Peyer's patch (tissue), 4 donors: ENCODE measurements around the gene BAG1. TPM values are rescaled to one million over a fixed set of nuclear protein-coding genes. Genes with fewer than 3 reads are reported as not detected.

Source experiments
- DNase-seq, 3 donors: peaks; one replicate each; pipeline ENCODE4 v3.0.0-alpha.2; 2017 to 2019
- H3K27ac ChIP-seq, 4 donors: fragments of 200-600 bp; sonication (generic); one replicate each; pipeline ENCODE4 v1.5.1; 2016 to 2019
- H3K27me3 ChIP-seq, 2 donors: fragments of 200-600 bp; sonication (generic); one replicate each; pipeline ENCODE4 v1.5.1; 2019
- H3K36me3 ChIP-seq, 3 donors: fragments of 200-600 bp; sonication (generic); one replicate each; pipeline ENCODE4 v1.5.1; 2016 to 2019
- H3K4me1 ChIP-seq, 4 donors: fragments of 200-600 bp; sonication (generic); one replicate each; pipeline ENCODE4 v1.5.1; 2016 to 2019
- H3K4me3 ChIP-seq, 4 donors: fragments of 200-600 bp; sonication (generic); 1 replicate in 3 of 4; 2 replicates in 1 of 4; pipeline ENCODE4 v1.5.1; 2016 to 2019; ENCODE audit warnings: mild to moderate bottlenecking in 1 of 4
- H3K9me3 ChIP-seq, 4 donors: fragments of 200-600 bp; sonication (generic); one replicate each; pipeline ENCODE4 v1.5.1; 2016 to 2019; ENCODE audit warnings: mild to moderate bottlenecking in 1 of 4
- POLR2A ChIP-seq, 2 donors: fragments of 450-650 bp; IDR thresholded peaks; one replicate each; pipeline ENCODE4 v1.5.1; 2017; ENCODE audit warnings: antibody characterized with exemption in 2 of 2, mild to moderate bottlenecking in 2 of 2, moderate library complexity in 2 of 2
- total RNA-seq, 4 donors: library from RNA; depleted of rRNA; stranded (reverse); fragments of >200 nt; gene quantifications; one replicate each; pipeline ENCODE4 v1.1.0, GENCODE V29; 2016
- TF ChIP-seq, protein P1 (sequence below), 6 experiments: fragments of 450-650 bp in 4 of 6; fragments of 200-600 bp in 2 of 6; sonication (generic) in 1 of 6; IDR thresholded peaks; one replicate each; pipeline ENCODE4 v1.5.1; 2017 to 2019; ENCODE audit warnings: antibody characterized with exemption in 6 of 6, mild to moderate bottlenecking in 3 of 6, moderate library complexity in 1 of 6

Gene BAG1
- total RNA-seq, 4 donors from 2014 or later = 36.2 to 61.1 (median 56.4) TPM

- Histone ChIP-seq H3K9me3 (no peaks in the 10 kb centered on the region), H3K4me3 (no peak overlapping the region), H3K27ac (peak overlapping the region in 1 of 4 donors; percentile 25), H3K27me3 (no peaks in the 10 kb centered on the region), H3K36me3 (peaks cover 0 to 15% (median 0%) of the 10 kb centered on the region in 3 donors), H3K4me1 (peaks cover 0 to 11% (median 3%) of the 10 kb centered on the region in 4 donors)
- no peak for TF ChIP-seq POLR2A (IDR thresholded peaks at IDR 0.05)
- TF ChIP-seq, protein P1, sequence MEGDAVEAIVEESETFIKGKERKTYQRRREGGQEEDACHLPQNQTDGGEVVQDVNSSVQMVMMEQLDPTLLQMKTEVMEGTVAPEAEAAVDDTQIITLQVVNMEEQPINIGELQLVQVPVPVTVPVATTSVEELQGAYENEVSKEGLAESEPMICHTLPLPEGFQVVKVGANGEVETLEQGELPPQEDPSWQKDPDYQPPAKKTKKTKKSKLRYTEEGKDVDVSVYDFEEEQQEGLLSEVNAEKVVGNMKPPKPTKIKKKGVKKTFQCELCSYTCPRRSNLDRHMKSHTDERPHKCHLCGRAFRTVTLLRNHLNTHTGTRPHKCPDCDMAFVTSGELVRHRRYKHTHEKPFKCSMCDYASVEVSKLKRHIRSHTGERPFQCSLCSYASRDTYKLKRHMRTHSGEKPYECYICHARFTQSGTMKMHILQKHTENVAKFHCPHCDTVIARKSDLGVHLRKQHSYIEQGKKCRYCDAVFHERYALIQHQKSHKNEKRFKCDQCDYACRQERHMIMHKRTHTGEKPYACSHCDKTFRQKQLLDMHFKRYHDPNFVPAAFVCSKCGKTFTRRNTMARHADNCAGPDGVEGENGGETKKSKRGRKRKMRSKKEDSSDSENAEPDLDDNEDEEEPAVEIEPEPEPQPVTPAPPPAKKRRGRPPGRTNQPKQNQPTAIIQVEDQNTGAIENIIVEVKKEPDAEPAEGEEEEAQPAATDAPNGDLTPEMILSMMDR (IDR thresholded peaks at IDR 0.05) = no peak
- peak in 1 of 3 donors; percentile 29 for DNase-seq
Measured at GRCh38 chr9:33245341-33245740, 19.2 kb downstream of the BAG1 start.

DNA sequence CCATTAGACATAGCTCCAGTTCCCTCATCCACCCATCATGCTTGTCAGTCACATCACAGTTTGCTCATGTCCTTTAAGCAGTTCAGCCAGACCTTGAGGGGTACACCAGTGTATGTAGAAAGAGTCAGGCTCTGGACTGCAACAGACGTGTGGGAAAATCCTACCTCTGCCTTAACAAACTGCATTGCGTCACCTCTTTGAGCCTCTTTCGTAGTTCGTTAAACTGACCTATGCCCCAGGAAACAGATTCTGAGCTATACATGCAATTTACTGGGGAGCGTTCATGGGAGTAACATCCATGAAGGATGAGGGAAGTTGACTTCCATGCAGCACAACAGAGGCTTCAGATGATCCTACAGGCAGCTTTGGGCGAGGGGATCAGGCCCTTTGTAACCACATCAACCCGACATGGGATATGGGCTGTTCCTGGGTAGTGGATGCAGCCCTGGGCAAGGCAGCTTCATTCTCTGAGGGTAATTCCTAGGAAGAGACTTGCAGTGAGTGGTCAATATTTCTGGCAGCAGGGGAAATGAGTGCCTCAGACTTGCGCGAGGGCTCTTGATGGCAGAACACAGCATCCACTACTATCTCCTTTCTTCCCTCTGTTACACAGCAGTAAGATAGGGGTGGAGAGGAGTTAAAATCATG is 20.2 kb downstream of the BAG1 start:
- TF ChIP-seq, protein P1 (IDR thresholded peaks at IDR 0.05) = no peak
- no peak for TF ChIP-seq POLR2A (IDR thresholded peaks at IDR 0.05)
- Histone ChIP-seq H3K4me1 (peaks cover 0 to 20% (median 3%) of the 10 kb centered on the region in 4 donors), H3K4me3 (no peak overlapping the region), H3K27ac (peak overlapping the region in 1 of 4 donors; percentile 57), H3K9me3 (no peaks in the 10 kb centered on the region), H3K27me3 (no peaks in the 10 kb centered on the region), H3K36me3 (peaks cover 0 to 6% (median 0%) of the 10 kb centered on the region in 3 donors)
- DNase-seq = peak in 2 of 3 donors; percentile 41 to 48

DNA sequence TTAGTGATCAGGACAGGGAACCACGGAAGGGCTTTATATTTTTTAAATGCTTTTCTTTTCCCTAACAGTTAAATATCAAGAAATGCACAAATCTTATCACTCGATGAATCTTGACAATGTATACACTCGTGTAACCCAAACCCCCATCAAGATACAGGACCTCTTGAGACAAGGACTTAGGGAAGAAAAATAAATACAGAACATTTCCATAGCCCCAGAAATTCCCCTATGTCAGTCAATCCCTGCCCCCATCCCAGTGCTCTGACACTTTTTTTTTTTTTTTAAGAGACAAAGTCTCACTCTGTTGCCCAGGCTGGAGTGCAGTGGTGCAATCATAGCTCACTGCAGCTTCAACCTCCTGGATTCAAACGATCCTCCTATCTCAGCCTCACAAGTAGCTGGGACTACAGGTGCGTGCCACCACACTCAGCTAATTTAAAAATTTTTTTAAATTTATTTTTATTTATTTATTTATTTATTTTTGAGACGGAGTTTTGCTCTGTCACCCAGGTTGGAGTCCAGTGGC is 21.8 kb downstream of the BAG1 start:
- peak overlapping the region in 1 of 4 donors; percentile 48 for H3K27ac ChIP-seq
- no peaks in the 10 kb centered on the region for H3K9me3 ChIP-seq
- TF ChIP-seq, protein P1 (IDR thresholded peaks at IDR 0.05) = no peak
- TF ChIP-seq POLR2A (IDR thresholded peaks at IDR 0.05) = no peak

DNA sequence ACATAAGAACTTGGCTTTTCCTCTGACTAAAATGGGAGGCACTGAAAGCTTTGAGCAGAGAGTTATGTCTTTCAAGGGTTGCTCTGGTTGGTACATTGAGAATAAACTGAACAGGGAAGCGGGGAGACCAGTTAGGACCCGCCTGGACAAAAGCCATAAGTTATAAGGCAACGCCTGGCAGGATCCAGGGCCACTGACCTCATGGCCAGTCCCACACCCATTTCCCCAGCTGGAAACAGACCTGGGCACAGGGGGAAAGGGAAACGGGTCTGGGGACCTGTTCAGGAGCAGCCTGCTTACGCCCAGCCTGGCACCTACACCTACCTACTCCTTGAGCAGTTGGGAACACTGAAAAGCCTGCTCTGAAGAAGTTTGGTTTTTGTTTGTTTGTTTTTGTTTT is 23.2 kb downstream of the BAG1 start:
- peaks cover 0 to 20% (median 2%) of the 10 kb centered on the region in 4 donors for H3K4me1 ChIP-seq
- peak in 1 of 3 donors; percentile 61 for DNase-seq
- no peaks in the 10 kb centered on the region for H3K36me3 ChIP-seq
- H3K27ac ChIP-seq = peak overlapping the region in 2 of 4 donors; percentile 59 to 61
- H3K27me3 ChIP-seq = no peaks in the 10 kb centered on the region
- peak overlapping the region in 2 of 4 donors; percentile 9 to 27 for H3K4me3 ChIP-seq
- peak in 1 of 2 donors; percentile 20 for TF ChIP-seq POLR2A (IDR thresholded peaks at IDR 0.05)
- TF ChIP-seq, protein P1 (IDR thresholded peaks at IDR 0.05) = no peak
- H3K9me3 ChIP-seq = no peaks in the 10 kb centered on the region

More for the DNA sequence above, 21.8 kb downstream of the BAG1 start:
- H3K4me3 ChIP-seq = no peak overlapping the region
- H3K27me3 ChIP-seq = no peaks in the 10 kb centered on the region
- no peaks in the 10 kb centered on the region for H3K36me3 ChIP-seq
- no peak for DNase-seq
- H3K4me1 ChIP-seq = peaks cover 0 to 20% (median 2%) of the 10 kb centered on the region in 4 donors

DNA sequence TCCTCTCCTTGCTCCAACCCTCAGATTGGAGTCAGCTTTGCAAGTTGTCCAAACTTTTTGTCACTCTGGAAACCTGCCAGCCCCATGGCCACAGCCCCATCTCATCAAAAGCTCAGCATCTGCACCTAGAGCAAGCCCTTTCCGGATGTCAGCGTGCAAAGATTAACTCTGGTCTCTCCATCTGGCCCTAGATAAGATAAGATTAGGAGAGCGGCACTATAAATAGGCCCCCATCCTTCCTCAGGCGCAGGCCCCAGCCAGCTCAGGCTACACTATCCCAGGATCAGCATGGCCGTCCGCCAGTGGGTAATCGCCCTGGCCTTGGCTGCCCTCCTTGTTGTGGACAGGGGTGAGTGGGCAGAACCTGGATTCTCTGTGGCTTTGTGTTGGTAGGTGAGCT is 24.6 kb downstream of the BAG1 start, which contains the start of gene SPINK4:
TSS of gene SPINK4 (plus strand) at position 247 of the 400 bp plus-strand sequence. CDS start at position 289, 42 bp downstream.
- TF ChIP-seq POLR2A (IDR thresholded peaks at IDR 0.05) = peak; percentile 60 to 66
- TF ChIP-seq, protein P1 (IDR thresholded peaks at IDR 0.05) = no peak
- peak within 1 kb of the TSS in 2 of 4 donors; percentile 7 to 27 for H3K4me3 ChIP-seq
- H3K36me3 ChIP-seq = no peaks in the 10 kb centered on the region
- peaks cover 0 to 23% (median 2%) of the 10 kb centered on the region in 4 donors for H3K4me1 ChIP-seq
- peak within 1 kb of the TSS in 2 of 4 donors; percentile 59 to 61 for H3K27ac ChIP-seq
- DNase-seq = peak in 2 of 3 donors; percentile 49 to 64
- H3K27me3 ChIP-seq = no peaks in the 10 kb centered on the region
- H3K9me3 ChIP-seq = no peaks in the 10 kb centered on the region
